Osteoblast (primary cell): ENCODE data around the gene MVK. TPM values are rescaled to one million over a fixed set of nuclear protein-coding genes. Genes with fewer than 3 reads are reported as not detected.

Source experiments
- DNase-seq: peaks from one replicate; pipeline ENCODE4 v3.0.0; 2011; ENCODE audit warnings: low spot score, mixed read lengths; ENCODE audit not compliant: insufficient read length; ENCODE audit errors: missing footprints
- H2AFZ ChIP-seq: 2 replicates; pipeline ENCODE4 v1.6.0; 2011; ENCODE audit warnings: mild to moderate bottlenecking, low read length
- H3K27ac ChIP-seq: 2 replicates; pipeline ENCODE4 v1.5.1; 2011; ENCODE audit warnings: mild to moderate bottlenecking, low read depth, low read length, moderate library complexity
- H3K27me3 ChIP-seq: 2 replicates; pipeline ENCODE4 v1.6.0; 2012; ENCODE audit warnings: mild to moderate bottlenecking, control low read depth, inconsistent platforms, low read length, moderate library complexity; ENCODE audit not compliant: insufficient read depth
- H3K36me3 ChIP-seq: 2 replicates; pipeline ENCODE4 v1.5.1; 2011; ENCODE audit warnings: mild to moderate bottlenecking, low read length, control low read depth, moderate library complexity; ENCODE audit not compliant: insufficient read depth
- H3K4me1 ChIP-seq: 2 replicates; pipeline ENCODE4 v1.5.1; 2011; ENCODE audit warnings: mild to moderate bottlenecking, low read length, control low read depth, moderate library complexity; ENCODE audit not compliant: insufficient read depth
- H3K4me2 ChIP-seq: 2 replicates; pipeline ENCODE4 v1.6.0; 2011; ENCODE audit warnings: mild to moderate bottlenecking, low read length; ENCODE audit not compliant: insufficient read depth
- H3K4me3 ChIP-seq: fragments of 200-600 bp; sonication (generic); 3 replicates; pipeline ENCODE4 v1.5.1; 2012; ENCODE audit warnings: mild to moderate bottlenecking, low read length, inconsistent platforms; ENCODE audit not compliant: insufficient read depth
- H3K79me2 ChIP-seq: 2 replicates; pipeline ENCODE4 v1.6.0; 2012; ENCODE audit warnings: mild to moderate bottlenecking, low read length, control low read depth, inconsistent platforms; ENCODE audit not compliant: insufficient read depth
- H3K9me3 ChIP-seq: 2 replicates; pipeline ENCODE4 v1.5.1; 2011; ENCODE audit warnings: low read depth, low read length, control low read depth
- H4K20me1 ChIP-seq: 2 replicates; pipeline ENCODE4 v1.6.0; 2012; ENCODE audit warnings: mild to moderate bottlenecking, low read length, control low read depth; ENCODE audit not compliant: insufficient read depth
- total RNA-seq: library from RNA; depleted of rRNA; stranded (reverse); fragments of >200 nt; gene quantifications from 2 replicates; pipeline ENCODE4 v1.2.3, GENCODE V29; 2012
- TF ChIP-seq, protein P1 (sequence below): IDR thresholded peaks from 2 replicates; pipeline ENCODE4 v1.5.1; 2011; ENCODE audit warnings: mild to moderate bottlenecking, low read depth, low read length, moderate library complexity; ENCODE audit errors: extremely low read depth

The MVK gene
- total RNA-seq, 1 donor: 31.1 TPM

DNA sequence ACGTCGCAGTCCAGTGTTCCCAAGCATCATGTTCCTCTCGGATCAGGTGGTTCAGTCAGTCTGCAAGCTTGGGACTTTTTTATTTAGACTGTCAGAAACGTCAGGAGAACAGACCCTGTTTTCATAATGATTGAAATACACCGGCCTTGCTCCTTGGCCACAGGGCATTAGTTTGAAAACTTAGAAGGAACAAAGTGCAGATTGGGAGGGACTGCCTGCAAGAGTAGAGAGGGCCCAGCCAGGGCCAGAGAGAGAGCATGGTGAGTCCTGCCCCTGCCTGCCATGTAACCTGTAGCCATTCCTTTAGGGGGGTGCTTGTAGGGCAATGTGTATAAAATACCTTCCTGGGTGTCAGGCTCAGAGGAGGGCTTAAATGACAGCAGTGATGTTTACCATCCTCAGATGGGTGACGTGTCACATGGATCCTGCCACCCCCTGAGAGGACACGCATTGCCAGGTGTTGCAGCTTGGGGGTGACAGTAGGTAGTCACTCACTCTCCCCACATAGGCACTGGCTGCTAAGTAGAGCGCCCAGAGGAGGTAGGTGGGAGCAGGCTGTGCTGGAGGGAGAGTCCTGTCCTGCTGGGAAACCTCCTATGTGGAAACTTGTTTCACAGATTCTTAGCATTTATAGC is 46.0 kb upstream of the MVK start:
- Histone ChIP-seq H2AFZ (no peak overlapping the region), H3K27ac (no peak overlapping the region), H3K27me3 (no peaks in the 10 kb centered on the region), H3K79me2 (no peaks in the 10 kb centered on the region), H3K36me3 (peaks cover 45% of the 10 kb centered on the region), H3K4me2 (no peak overlapping the region), H3K4me3 (no peak overlapping the region), H3K9me3 (no peaks in the 10 kb centered on the region), H4K20me1 (no peaks in the 10 kb centered on the region), H3K4me1 (no peaks in the 10 kb centered on the region)
- DNase-seq: no peak
- TF ChIP-seq, protein P1, sequence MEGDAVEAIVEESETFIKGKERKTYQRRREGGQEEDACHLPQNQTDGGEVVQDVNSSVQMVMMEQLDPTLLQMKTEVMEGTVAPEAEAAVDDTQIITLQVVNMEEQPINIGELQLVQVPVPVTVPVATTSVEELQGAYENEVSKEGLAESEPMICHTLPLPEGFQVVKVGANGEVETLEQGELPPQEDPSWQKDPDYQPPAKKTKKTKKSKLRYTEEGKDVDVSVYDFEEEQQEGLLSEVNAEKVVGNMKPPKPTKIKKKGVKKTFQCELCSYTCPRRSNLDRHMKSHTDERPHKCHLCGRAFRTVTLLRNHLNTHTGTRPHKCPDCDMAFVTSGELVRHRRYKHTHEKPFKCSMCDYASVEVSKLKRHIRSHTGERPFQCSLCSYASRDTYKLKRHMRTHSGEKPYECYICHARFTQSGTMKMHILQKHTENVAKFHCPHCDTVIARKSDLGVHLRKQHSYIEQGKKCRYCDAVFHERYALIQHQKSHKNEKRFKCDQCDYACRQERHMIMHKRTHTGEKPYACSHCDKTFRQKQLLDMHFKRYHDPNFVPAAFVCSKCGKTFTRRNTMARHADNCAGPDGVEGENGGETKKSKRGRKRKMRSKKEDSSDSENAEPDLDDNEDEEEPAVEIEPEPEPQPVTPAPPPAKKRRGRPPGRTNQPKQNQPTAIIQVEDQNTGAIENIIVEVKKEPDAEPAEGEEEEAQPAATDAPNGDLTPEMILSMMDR: no peak

DNA sequence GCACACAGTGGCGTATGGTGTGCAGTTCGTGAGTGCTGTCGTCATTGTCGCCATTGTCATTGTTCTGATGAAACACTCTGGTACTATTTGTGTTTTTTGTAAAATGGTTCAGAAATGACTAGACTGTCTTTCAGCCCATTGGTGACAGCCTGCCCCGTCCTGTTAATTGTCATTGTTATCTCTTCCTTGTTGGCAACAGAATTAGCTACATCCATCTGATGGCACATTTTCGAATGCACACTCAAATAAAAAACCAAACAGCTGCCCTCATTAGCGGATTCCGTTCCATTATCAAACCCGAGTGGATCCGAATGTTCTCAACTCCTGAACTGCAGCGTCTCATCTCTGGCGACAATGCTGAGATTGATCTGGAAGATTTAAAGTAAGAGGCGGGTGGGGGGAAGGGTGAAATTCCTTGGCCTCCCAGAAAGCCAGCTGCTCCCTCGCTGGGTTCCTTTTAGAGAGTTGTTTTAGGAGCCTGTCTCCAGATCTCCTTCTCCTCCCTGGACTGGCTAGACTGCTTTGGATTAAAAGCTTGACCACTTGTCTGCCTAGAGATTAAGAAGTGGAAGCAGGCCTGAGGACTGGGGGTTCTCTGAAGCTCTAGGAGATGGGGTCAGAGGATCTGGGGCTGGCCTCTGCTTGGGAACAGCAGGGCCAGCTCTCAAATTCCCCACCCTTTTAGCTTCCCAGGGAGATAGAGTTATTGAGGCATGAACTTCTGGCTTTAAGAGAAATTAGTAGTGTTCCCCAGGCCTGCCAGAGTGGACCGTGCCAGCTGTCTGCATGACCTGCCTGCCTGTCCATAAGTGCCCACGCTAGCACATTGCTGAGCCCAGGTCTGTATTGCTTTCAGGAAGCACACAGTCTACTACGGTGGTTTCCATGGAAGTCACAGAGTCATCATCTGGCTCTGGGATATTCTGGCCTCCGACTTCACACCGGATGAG is 43.6 kb upstream of the MVK start:
- Histone ChIP-seq H3K36me3 (peaks cover 43% of the 10 kb centered on the region), H3K9me3 (no peaks in the 10 kb centered on the region), H3K4me1 (no peaks in the 10 kb centered on the region), H3K4me2 (no peak overlapping the region), H3K27ac (no peak overlapping the region), H3K27me3 (no peaks in the 10 kb centered on the region), H3K4me3 (no peak overlapping the region), H4K20me1 (no peaks in the 10 kb centered on the region), H3K79me2 (no peaks in the 10 kb centered on the region), H2AFZ (no peak overlapping the region)
- TF ChIP-seq, protein P1: no peak
- DNase-seq: no peak

DNA sequence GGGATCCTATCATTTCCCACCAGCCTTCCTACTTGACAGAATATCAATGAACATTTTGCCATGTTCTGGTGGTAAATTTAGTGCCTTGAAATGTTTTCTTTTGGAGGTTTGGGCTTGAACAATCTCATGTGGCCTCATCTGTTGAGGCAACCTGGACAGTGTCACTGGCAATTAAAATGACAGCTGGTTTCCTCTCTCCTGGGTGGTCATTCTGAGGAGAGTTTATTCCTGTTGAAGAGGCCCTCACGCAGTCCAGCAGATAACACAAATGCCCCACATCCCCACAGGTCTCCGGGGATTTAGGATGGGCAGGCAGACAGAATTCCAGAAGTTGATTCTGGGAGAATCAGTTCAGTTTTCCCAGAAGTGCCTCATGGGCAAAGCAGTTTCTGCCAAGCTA is 42.2 kb upstream of the MVK start:
- Histone ChIP-seq H3K27ac (no peak overlapping the region), H3K36me3 (peaks cover 39% of the 10 kb centered on the region), H2AFZ (no peak overlapping the region), H4K20me1 (no peaks in the 10 kb centered on the region), H3K9me3 (no peaks in the 10 kb centered on the region), H3K4me1 (no peaks in the 10 kb centered on the region), H3K79me2 (no peaks in the 10 kb centered on the region), H3K4me2 (no peak overlapping the region), H3K4me3 (no peak overlapping the region), H3K27me3 (no peaks in the 10 kb centered on the region)
- TF ChIP-seq, protein P1: no peak
- no peak for DNase-seq
